ENCODE measurements around the gene LHFPL6.
"Not testable (repeated sequence)": the region's sequence is repeated elsewhere in the genome, so short reads cannot be mapped to it uniquely, and the experiment has no call there.

Gene LHFPL6

DNA sequence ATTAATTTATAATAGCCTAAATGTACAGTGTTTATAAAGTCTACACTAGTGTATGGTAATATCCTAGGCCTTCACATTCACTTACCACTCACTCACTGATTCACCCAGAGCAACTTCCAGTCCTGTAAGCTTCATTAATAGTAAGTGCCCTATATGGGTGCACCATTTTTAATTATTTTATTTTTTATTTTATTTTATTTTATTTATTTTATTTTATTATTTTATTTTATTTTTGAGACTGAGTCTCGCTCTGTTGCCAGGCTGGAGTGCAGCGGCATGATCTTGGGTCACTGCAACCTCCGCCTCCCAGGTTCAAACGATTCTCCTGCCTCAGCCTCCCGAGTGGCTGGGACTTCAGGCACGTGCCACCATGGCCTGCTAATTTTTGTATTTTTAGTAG, 264.9 kb downstream of the LHFPL6 start:
- DNase-seq = not testable (repeated sequence)

DNA sequence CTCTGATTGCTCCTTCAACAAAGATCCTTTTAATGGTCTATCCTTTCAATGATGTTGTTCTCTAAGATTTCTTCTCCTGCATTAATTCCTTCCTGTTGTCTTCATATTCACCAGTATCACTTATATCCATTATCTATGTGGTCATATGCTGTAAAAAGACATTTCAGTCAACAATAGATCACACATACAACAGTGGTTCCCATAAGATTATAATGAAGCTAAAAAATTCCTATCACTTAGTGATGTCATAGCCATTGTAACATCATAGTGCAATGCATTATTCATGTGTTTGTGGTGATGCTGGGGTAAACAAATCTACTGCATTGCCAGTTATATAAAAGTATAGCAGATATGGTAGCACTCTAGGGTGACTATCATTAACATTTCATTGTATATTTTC, 266.1 kb downstream of the LHFPL6 start:
- DNase-seq = no peak

DNA sequence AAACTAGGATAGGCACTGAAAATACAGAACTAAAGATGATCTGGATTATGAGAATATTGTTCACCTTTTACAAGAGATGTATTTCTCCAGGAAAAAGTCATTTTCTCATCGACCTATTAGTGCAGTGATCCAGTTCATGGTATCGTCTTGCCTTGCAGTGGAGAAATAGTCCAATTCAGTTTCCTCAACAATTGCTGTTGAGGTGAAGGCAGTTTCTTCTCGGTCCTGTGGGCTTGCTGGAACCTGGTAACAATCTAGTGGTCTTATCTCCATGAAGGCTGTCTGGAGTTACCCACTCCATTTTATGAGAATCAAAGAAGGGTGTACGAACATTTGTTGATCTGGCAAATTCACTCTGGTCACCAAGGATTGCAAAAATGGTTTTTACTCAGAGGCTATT, 266.8 kb downstream of the LHFPL6 start:
- no peak for DNase-seq

DNA sequence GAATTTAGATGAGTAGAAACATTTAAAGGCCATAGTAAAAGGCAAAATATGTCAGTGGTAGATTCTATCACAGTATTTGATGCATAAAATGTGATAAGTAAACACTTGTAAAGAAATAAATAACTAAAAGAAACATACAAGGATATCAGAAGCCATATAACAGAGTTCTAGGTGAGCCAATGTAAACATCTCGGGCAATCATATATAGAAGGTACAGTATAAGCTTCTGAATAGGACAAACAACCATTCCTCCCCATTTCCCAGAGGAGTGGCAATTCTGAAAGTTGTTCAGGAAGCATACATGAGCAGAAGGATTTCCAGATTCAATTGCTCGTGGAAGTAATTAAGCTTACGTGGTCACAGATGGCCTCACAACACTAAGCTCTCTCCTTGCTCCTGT, 267.3 kb downstream of the LHFPL6 start:
- no peak for DNase-seq

DNA sequence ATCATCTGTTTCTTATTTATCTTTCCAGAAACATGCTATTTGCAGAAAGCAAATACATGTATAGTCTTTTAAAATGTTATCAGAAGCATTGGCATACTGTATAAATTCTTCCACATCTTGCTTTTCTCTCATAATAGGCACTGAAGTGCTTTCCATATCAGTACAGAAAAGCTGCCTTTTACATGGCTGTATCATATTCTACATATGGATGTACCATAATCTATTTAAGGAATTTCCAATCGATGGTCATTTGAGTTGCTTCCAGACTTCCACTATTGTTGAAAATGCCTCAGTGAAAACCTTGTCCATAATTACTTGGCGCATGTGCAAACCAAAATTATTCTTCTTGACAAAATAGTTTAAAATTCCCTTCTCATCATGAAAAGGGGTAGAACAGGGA, 272.5 kb downstream of the LHFPL6 start:
- no peak for DNase-seq

GRCh38 chr13:39329182-39329639, 273.8 kb downstream of the LHFPL6 start:
- no peak for DNase-seq

- DNase-seq = no peak
Observed at GRCh38 chr13:39327172-39327479, 275.9 kb downstream of the LHFPL6 start.

DNA sequence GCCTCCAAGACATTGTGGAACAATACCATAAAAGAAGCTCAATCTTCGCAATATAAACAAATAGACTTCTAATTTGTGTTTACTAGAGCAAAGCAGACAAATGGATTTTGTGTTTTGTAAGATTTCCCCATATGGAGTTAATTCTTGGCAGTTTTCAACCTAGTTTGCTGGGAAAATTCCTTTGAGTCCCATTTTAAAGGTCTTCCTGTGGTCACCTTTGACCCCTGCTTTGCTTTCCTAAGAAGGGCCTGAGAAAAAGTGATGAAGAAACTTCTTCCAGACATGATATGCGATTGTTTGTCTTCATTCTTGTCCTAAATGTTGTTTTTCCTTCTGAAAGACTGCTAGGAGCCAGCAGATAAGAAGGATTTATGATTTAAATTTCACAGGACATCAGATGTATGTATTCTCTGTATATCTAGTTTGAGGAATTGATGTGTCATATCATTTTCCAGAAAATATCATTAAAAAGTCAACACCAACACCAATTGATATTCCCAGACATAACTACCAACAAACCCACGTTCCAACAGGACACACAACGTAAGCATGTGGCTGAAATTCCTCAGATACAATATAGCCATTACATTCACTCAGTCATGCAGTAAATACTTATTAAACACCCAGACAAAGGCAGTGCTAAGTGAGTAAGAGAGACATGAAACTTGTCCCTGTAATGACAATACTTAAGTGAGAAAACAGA, 276.4 kb downstream of the LHFPL6 start:
- no peak for DNase-seq

DNA sequence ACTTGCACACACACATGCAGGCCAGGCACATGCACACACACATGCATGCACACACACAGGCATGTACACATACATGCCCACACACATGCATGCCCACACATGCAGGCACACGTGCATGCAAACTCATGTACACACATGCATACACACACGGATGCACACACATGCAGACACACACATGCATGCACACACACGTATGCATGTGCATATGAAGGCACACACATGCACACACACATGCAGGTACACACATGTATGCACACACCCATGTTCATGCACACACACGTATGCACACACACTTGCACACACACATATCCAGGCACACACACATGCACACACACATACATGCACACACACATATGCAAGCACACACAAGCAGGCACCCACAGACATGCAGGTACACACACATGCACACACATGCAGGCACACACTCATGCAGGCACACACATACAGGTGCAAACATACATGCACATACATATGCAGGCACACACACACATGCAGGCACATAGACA, 278.1 kb downstream of the LHFPL6 start:
- no peak for DNase-seq

DNA sequence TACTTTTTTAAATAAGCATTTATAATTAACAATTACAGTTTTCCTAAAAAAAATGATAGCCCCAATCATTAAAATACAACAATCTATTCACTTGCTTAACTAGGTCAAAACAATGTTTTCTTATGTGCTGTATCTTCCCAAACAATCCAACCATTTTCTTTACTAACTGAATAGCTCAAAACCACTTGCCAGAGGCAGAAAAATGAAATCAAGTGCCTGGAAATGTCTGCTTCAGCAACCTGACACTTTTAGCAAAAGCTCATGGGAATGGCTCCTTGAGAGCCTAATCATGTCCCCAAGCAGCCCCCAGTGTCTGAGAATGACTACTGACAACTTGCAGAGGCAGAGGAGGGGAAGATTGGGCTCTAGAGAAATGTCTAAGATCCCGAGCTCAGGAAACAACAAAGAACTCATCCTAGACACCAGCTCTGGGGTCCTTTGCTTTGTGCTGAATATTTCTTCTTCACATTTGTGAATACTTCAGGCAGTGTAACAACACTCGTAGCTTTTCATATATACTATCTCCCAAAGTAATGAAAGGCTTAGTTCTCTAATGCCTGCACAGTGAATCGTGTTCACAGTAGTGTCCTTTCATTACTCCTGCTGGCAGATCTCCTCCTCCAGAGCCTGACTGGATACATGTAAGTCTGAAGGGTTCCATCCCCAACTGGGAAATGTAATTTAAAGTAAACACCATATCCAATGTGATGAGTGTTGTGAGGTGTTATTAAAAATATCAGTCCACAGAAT, 280.0 kb downstream of the LHFPL6 start:
- DNase-seq = no peak

DNA sequence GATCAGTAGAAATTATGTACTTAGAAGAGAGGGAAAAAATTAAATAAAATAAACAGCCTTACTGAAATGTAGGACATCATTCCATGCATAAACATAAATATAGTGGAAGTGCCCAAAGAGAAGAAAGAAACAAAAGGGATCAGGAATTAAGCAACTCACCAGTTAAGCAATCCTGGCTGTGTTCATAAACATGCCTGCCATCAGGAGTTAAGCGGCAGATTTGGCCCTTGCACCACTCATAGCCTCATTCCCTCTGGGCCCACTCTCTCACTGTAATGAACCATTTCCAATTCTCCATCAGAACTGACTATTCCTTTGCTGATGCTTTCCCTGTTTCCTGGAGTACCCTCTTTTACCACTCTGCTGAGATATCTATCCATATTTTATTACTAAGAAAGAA, 281.4 kb downstream of the LHFPL6 start:
- no peak for DNase-seq

- no peak for DNase-seq
Observed at GRCh38 chr13:39318161-39318560, 284.8 kb downstream of the LHFPL6 start.

DNA sequence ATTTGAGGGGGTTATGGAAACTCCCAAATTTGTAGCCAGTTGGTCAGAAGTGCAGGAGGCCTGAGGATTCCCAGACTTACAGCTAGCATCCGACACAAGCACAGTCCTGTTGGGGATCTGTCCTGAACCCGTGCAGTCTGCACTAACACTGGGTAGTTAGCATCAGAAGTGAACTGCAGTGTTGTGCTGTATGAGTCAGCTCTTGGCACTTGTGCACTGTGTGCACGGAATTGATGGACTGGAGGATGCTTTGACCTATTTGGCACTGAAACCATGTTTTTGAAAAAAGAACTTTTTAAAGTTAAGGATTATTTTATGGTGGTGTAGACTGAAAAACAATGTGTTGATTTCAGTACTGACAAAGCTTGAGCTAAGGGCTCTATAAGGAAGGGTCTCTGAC, 285.7 kb downstream of the LHFPL6 start:
- no peak for DNase-seq

DNA sequence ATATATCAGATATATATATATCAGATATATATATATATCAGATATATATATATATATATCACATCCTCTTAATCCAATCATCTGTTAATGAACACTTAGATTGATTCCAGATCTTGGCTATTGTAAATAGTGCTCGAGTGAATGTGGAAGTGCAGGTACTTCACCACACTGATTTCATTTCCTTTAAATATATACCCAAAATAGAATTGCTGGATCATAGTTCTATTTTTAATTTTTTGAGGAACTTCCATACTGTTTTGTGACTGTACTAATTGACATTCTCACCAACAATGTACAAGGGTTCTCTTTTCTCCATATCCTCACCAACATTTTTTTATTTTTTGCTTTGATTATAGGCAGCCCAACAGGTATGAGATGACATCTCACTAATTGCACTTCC, 287.2 kb downstream of the LHFPL6 start:
- DNase-seq = no peak

- no peak for DNase-seq
Observed at GRCh38 chr13:39313721-39314120, 289.3 kb downstream of the LHFPL6 start.

DNA sequence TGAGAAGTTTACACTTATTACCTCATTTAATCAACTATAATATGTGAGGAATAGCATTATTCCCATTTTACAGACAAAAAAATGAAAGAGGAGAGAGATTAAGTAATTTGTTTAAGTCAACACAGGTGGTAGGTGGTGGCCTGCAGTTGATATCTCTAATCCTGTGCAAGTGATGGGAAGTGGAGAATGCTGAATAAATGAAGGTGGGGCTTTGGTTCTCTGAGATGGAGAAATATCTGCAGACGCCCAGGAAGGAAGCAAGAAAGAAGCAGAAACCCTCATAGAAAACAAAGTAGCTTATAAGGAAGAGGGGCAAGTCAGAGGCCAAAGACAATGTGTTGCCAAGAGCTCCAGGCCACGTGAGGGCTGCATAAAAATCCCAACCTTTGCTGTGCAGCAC, 290.4 kb downstream of the LHFPL6 start:
- no peak for DNase-seq

- no peak for DNase-seq
Observed at GRCh38 chr13:39311619-39312018, 291.4 kb downstream of the LHFPL6 start.

GRCh38 chr13:39310961-39311360, 292.0 kb downstream of the LHFPL6 start:
- no peak for DNase-seq

GRCh38 chr13:39306639-39307589, 296.1 kb downstream of the LHFPL6 start:
- DNase-seq = no peak

DNA sequence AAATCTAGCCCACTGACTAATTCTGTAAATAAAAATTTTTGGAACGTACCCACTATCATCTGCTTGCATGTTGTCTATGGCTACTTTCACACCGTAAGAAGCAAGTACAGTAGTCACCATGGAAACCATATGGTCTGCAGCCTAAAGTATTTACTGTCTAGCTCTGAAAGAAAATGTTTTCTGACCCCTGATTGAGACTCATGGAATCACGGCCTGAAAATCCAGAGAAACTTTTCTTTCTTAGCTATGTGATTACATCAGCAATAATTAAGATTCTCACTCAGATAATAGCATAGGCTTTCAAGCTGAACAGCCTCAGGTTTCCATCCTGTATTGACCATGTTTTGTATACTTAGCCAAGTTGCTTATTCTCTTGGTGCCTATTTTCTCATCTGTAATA, 300.2 kb downstream of the LHFPL6 start:
- DNase-seq = no peak

- no peak for DNase-seq
Observed at GRCh38 chr13:39298951-39299350, 304.0 kb downstream of the LHFPL6 start.

DNA sequence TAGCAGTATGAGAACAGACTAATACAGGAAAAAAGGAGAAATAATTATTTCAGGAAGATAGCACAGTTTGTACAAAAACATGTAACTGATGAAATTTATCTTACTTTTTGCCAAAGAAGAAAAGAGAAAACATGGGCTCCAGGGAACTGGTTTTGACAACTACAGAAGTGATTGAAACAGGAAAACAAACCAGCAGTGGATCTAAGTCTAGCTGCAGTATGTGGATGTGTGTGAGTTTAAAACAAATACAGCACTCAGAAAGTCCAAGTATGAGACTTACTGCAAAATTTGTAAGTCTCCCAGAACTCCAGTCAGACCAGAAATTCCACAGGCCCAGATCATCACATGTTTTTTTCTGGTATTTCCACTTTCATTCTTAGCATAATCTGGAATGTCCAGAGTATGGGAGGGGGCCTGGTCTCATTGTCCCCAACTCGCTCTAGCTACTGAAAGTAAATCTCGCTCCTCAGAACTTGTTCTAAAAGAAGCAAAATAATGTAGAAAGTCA, 305.3 kb downstream of the LHFPL6 start:
- DNase-seq = no peak

GRCh38 chr13:39297023-39297422, 306.0 kb downstream of the LHFPL6 start:
- DNase-seq = no peak

Measured in CD4-positive, alpha-beta T cell treated with Interleukin-21 for 1 hour (primary cell).